Mesodermal cell (in vitro differentiated cells): Measurements from ENCODE around the gene OR51T1. TPM values are rescaled to one million over a fixed set of nuclear protein-coding genes. Genes with fewer than 3 reads are reported as not detected.
"Not testable (repeated sequence)": the region's sequence is repeated elsewhere in the genome, so short reads cannot be mapped to it uniquely, and the experiment has no call there.

Experiments
- H3K27ac ChIP-seq: 2 replicates; pipeline ENCODE4 v1.7.0; 2013; ENCODE audit warnings: mild to moderate bottlenecking, low read depth, low read length, moderate library complexity; ENCODE audit not compliant: severe bottlenecking
- H3K36me3 ChIP-seq: 2 replicates; pipeline ENCODE4 v1.7.1; 2013; ENCODE audit warnings: mild to moderate bottlenecking, low read length, moderate library complexity; ENCODE audit not compliant: control insufficient read depth, insufficient read depth
- H3K4me1 ChIP-seq: one replicate; pipeline ENCODE4 v1.7.1; 2013; ENCODE audit warnings: mild to moderate bottlenecking, low read length; ENCODE audit not compliant: insufficient read depth, control insufficient read depth, poor library complexity, severe bottlenecking
- H3K4me3 ChIP-seq: 2 replicates; pipeline ENCODE4 v1.7.0; 2013; ENCODE audit warnings: low read length, control low read depth, mild to moderate bottlenecking; ENCODE audit not compliant: insufficient read depth, poor library complexity, severe bottlenecking; ENCODE audit errors: extremely low read depth
- H3K9me3 ChIP-seq: 2 replicates; pipeline ENCODE4 v1.7.1; 2013; ENCODE audit warnings: mild to moderate bottlenecking, low read length, moderate library complexity; ENCODE audit not compliant: control insufficient read depth
- WGBS, 2 experiments: methylation state at CpG; one replicate each; pipeline ENCODE4 v1.1.5; 2013; ENCODE audit warnings: missing lambda C conversion rate in 2 of 2; ENCODE audit not compliant: insufficient coverage in 2 of 2; 5-methylcytosine and 5-hydroxymethylcytosine counted together
- polyA plus RNA-seq, 2 experiments: library from polyadenylated mRNA; stranded (reverse); fragments of 50-300 nt; gene quantifications; one replicate each; pipeline ENCODE4 v1.2.3, GENCODE V29; 2013

OR51T1 gene, protein sequence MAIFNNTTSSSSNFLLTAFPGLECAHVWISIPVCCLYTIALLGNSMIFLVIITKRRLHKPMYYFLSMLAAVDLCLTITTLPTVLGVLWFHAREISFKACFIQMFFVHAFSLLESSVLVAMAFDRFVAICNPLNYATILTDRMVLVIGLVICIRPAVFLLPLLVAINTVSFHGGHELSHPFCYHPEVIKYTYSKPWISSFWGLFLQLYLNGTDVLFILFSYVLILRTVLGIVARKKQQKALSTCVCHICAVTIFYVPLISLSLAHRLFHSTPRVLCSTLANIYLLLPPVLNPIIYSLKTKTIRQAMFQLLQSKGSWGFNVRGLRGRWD
- polyA plus RNA-seq (2013, experiment 1 of 2) = not detected
- not detected for polyA plus RNA-seq (2013, experiment 2 of 2)

GRCh38 chr11:4881860-4882500, at the start of gene OR51T1:
TSS of gene OR51T1 (plus strand) at chr11:4881900. CDS start at chr11:4881900, 0 bp downstream.
- H3K4me3 ChIP-seq = no peak within 1 kb of the TSS
- WGBS, 2 experiments = 84 to 92% methylated on average over 7 to 8 of the region's 8 CpGs
- no peaks in the 10 kb centered on the region for H3K36me3 ChIP-seq
- H3K4me1 ChIP-seq = no peaks in the 10 kb centered on the region
- no peaks in the 10 kb centered on the region for H3K9me3 ChIP-seq
- no peak within 1 kb of the TSS for H3K27ac ChIP-seq

- H3K4me3 ChIP-seq = no peak overlapping the region
These were observed 41.7 kb upstream of the OR51T1 start for GRCh38 chr11:4839851-4840549.

DNA sequence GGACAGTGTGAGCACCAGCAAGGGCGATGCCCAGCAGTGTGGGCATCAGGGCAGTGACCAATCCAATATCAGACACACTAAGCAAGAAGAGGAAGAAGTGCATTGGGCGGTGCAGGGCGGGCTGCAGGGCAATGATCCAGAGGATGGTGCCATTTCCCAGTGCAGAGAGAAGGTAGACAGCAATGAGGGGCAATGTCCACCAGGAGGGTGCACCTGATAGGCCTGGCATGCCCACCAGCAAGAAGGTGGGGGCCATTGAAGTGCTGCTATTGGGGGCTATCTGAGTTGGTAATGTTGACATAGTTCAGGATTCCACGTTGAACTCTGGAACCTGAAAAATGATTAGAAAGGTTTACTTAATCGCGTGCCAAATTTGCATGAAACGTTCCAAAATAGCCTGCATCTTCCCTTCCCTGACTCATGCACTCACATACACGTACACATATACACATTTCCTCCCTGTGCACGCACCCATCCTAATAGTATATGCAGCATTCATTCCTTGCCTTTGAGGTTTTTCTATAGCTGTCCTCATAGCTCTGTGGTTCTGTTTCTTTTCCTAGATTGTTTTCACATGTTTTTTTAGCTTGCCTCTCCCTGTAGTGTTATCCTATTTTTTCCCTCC, 32.7 kb upstream of the OR51T1 start, which contains the start of gene OR51S1:
TSS of gene OR51S1 (minus strand) at position 301 of the 625 bp plus-strand sequence. CDS start at position 301, 0 bp downstream.
- Histone ChIP-seq H3K4me1 (no peaks in the 10 kb centered on the region), H3K9me3 (no peaks in the 10 kb centered on the region), H3K4me3 (no peak within 1 kb of the TSS), H3K36me3 (no peaks in the 10 kb centered on the region), H3K27ac (no peak within 1 kb of the TSS)
- WGBS, 2 experiments = 75 to 83% methylated on average over 8 to 9 of the region's 9 CpGs

More at GRCh38 chr11:4839851-4840549, 41.7 kb upstream of the OR51T1 start:
- Histone ChIP-seq H3K4me1 (no peaks in the 10 kb centered on the region), H3K27ac (no peak overlapping the region), H3K36me3 (no peaks in the 10 kb centered on the region), H3K9me3 (no peaks in the 10 kb centered on the region)
- WGBS, 2 experiments = 77 to 100% methylated on average over 1 of the region's 2 CpGs

- Histone ChIP-seq H3K36me3 (no peaks in the 10 kb centered on the region), H3K9me3 (no peaks in the 10 kb centered on the region), H3K4me3 (no peak overlapping the region), H3K4me1 (no peaks in the 10 kb centered on the region), H3K27ac (no peak overlapping the region)
- 38 to 68% methylated on average over 1 to 3 of the region's 4 CpGs for WGBS, 2 experiments
These were observed 30.7 kb upstream of the OR51T1 start for GRCh38 chr11:4851033-4851432.

DNA sequence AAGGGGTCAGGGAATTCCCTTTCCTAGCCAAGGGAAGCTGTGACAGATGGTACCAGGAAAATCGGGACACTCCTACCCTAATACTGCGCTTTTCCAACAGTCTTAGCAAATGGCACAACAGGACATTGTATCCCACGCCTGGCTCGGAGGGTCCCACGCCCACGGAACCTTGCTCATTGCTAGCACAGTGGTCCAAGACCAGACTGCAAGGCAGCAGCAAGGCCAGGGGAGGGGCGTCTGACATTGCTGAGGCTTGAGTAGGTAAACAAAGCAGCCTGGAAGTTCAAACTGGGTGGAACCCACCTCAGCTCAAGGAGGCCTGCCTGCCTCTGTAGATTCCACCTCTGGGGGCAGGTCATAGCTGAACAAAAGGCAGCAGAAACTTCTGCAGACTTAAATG, 27.4 kb upstream of the OR51T1 start:
- H3K27ac ChIP-seq, H3K9me3 ChIP-seq, H3K4me3 ChIP-seq, H3K4me1 ChIP-seq, H3K36me3 ChIP-seq: not testable (repeated sequence)
- WGBS, 2 experiments = 86 to 90% methylated on average over 6 to 7 of the region's 7 CpGs

GRCh38 chr11:4862447-4863236, 19.1 kb upstream of the OR51T1 start:
- no peaks in the 10 kb centered on the region for H3K36me3 ChIP-seq
- no peak overlapping the region for H3K27ac ChIP-seq
- H3K9me3 ChIP-seq = no peaks in the 10 kb centered on the region
- H3K4me1 ChIP-seq = no peaks in the 10 kb centered on the region
- H3K4me3 ChIP-seq = no peak overlapping the region

GRCh38 chr11:4863876-4864275, 17.8 kb upstream of the OR51T1 start:
- Histone ChIP-seq H3K4me1 (no peaks in the 10 kb centered on the region), H3K9me3 (no peaks in the 10 kb centered on the region), H3K36me3 (no peaks in the 10 kb centered on the region), H3K4me3 (no peak overlapping the region), H3K27ac (no peak overlapping the region)
- 100% methylated on average over 2 of the region's 4 CpGs for WGBS, 2 experiments

- WGBS, 2 experiments = 83% methylated on average over 1 of the region's 1 CpG; no CpG with 5 or more reads in 1 of the 2 experiments
- Histone ChIP-seq H3K36me3 (no peaks in the 10 kb centered on the region), H3K4me3 (no peak overlapping the region), H3K9me3 (no peaks in the 10 kb centered on the region), H3K27ac (no peak overlapping the region), H3K4me1 (no peaks in the 10 kb centered on the region)
These were observed 15.8 kb upstream of the OR51T1 start for GRCh38 chr11:4865855-4866254.

DNA sequence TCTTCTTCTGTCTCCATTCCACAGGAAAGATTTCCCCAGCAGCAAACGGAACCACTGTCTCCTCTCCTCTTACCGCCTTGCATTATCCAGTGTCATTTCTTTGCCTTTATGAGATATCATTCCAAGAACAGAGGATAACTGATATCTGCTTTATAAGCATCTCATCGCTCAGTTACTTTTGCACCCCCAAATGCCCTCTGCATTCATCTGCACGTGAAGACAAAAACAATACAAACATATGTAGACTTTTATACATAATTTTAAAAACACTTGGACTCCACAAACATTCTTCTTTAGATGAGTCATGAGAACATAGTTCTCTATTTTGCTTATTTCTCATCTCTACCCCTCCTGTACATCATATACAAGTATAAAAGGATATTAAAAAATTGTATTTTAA, 512 bp upstream of the OR51T1 start:
- no peak overlapping the region for H3K27ac ChIP-seq
- H3K9me3 ChIP-seq = no peaks in the 10 kb centered on the region
- no peak overlapping the region for H3K4me3 ChIP-seq
- no peaks in the 10 kb centered on the region for H3K4me1 ChIP-seq
- no peaks in the 10 kb centered on the region for H3K36me3 ChIP-seq
- WGBS, 2 experiments = 76 to 90% methylated on average over 3 of the region's 4 CpGs

GRCh38 chr11:4882543-4882942, 843 bp downstream of the OR51T1 start:
- Histone ChIP-seq H3K4me3 (no peak overlapping the region), H3K9me3 (no peaks in the 10 kb centered on the region), H3K36me3 (no peaks in the 10 kb centered on the region), H3K4me1 (no peaks in the 10 kb centered on the region), H3K27ac (no peak overlapping the region)
- 97 to 98% methylated on average over 5 of the region's 5 CpGs for WGBS, 2 experiments
